Measurements from ENCODE around the gene DCTN2.

DCTN2 gene

DNA sequence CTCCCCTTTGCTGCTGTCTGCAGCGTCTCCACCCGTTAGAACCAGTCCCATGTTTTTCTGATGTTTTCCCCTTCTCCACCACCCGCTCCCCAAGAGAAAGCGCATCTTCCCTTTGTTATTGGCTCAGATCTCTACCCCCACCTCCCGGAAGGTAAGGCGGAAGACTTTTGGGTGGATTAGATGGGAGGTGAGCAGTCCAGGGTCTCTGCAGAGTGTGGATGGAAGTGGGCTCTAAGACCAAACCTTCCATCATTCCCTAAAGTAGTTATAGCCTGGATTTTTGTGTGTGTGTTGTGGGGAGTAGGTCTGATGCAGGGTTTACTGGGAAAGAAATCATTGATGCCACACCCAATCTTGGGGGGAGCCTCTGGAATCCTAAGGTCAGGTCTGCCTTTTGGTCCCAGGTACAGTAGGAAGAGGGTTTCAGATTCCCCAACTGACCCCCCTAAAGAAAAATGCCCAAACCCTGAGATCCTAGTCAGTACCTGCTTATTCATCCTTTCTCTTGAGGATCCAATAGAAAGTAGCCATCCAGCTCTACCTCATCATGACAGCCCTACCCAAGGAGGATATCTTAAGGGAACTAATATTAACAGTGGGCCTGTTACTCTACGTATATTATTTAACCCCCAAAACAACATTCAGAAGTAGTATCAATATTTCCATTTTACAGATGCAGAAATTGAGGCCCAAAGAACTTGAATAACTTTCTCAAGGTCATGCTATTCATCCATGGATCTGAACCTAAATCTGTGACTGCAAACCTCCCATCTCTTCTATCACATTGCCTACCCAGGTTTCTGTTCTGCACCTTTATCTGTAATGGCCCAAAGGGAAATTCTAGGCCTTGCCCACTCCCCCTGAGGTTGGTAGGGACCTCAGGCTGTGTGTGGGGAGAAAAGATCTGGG is 3.9 kb upstream of the DCTN2 start:
- in situ Hi-C loops (cut with MboI; ENCODE audit: low sequenced_read_pairs): no loop called here

GRCh38 chr12:57549909-57550640 is 3.1 kb upstream of the DCTN2 start, which contains the start of gene KIF5A:
KIF5A (plus strand) TSS chr12:57550044; CDS start chr12:57550272, 228 bp downstream.
- in situ Hi-C loops (cut with MboI; ENCODE audit: low sequenced_read_pairs): no loop called here

DNA sequence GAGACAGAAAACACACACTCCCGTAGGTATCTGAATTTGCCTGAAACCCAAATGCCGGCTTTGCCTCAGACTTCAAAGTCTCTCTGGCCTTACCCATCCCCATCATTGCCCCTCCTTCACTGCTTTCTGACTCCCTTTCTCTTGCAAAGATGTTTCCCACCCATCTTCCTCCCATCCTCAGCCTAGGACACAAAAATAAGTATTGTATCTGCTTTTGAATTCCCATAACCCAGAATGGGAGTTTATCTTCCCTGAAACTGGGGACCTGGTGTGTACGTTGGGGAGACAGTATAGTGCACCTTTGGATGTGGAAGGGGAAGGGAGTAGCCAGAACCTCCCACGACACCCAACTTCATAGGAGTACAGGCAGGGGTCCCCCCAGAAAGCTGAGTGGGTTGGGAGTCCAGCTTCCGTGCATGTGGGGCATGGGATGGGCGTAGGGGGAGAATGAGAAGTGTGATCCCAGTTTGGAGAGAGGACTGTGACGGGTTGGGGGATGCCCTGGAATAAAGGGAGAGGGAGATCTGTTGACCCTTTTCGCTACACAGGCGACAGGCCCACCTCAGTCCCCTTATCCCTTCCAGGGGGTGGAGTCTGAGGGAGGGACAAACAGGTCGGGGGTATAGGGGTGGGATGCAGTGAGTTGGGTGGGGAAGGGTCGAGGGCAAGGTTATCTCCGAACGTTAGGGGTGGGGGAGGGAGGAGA is 2.4 kb upstream of the DCTN2 start:
- in situ Hi-C loops (cut with MboI; ENCODE audit: low sequenced_read_pairs): no loop called here

- in situ Hi-C loops (cut with MboI; ENCODE audit: low sequenced_read_pairs): no loop called here
These were observed 1.5 kb upstream of the DCTN2 start for GRCh38 chr12:57548488-57548887.

DNA sequence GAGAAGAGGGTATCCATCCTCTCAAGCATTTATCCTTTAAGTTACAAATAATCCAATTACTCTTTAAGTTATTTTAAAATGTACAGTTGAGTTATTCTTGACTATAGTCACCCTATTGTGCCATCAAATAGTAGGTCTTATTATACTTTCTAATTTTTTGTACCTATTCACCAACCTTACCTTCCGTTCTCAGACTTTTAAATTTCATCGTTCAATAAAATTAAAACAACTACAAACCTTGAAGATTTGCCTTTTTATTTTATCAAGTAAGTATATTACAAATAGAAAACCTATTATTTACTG is 972 bp upstream of the DCTN2 start:
- in situ Hi-C loops (cut with MboI; ENCODE audit: low sequenced_read_pairs): no loop called here

- in situ Hi-C loops (cut with MboI; ENCODE audit: low sequenced_read_pairs): no loop called here
These were observed 458 bp upstream of the DCTN2 start for GRCh38 chr12:57547288-57548012.

- in situ Hi-C loops (cut with MboI; ENCODE audit: low sequenced_read_pairs): no loop called here
These were observed 1.1 kb downstream of the DCTN2 start for GRCh38 chr12:57545809-57546437.

DNA sequence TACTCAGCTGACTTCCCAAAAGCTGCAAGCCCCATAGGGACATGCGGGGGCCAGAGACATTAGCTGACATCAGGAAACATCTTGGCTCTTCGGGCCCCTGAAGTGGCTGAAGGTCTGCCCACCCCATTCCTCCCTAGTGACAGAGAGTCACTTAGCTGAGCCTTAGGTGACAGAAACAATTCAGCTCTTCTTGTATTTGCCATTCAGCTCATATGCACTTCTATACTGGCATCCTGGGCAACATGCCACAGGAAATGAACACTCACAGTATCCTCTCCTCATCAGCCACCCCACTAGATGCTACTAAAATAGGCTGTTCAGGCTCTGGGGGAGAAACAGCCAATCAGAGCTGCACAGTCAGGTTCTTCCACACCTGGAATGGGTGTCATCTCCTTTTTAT is 3.4 kb downstream of the DCTN2 start:
- in situ Hi-C loops (cut with MboI; ENCODE audit: low sequenced_read_pairs): no loop called here

DNA sequence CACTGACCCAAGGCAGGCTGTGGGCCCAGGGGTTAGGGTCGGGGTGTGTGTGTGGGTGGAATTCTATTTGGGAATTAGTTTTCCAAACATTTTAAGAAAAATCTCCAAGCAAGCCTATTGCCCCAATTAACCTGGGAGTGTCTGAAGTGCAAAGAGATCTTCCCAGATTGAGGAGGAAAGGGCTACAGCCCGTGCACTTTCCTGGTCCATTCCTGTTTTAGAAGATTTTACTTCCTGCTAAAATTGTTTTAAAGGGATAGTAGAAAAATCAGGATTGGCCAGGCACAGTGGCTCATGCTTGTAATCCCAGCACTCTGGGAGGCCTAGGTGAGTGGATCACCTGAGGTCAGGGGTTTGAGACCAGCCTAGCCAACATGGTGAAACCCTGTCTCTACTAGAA is 5.3 kb downstream of the DCTN2 start:
- in situ Hi-C loops (cut with MboI; ENCODE audit: low sequenced_read_pairs): no loop called here

DNA sequence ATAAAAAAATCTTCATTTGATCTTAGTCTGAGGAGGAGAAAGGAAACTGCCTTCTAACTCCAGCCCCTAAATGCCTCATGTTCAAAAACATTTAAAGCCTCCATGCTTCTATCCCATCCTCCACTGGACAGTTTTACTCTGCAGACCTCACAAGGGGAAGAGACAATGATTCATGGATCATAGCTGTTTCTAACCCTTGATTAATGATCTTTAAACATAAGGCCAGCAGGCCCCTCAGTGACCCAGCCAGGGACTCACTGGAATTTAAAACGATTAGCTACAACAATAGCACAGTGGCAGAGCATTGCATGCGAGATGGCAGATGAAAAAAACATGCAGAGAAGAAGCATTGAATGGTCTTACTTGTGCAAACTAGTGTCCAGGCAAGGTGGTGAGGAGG is 6.0 kb downstream of the DCTN2 start:
- in situ Hi-C loops (cut with MboI; ENCODE audit: low sequenced_read_pairs): no loop called here

- in situ Hi-C loops (cut with MboI; ENCODE audit: low sequenced_read_pairs): no loop called here
These were observed 7.7 kb downstream of the DCTN2 start for GRCh38 chr12:57539134-57539768.

DNA sequence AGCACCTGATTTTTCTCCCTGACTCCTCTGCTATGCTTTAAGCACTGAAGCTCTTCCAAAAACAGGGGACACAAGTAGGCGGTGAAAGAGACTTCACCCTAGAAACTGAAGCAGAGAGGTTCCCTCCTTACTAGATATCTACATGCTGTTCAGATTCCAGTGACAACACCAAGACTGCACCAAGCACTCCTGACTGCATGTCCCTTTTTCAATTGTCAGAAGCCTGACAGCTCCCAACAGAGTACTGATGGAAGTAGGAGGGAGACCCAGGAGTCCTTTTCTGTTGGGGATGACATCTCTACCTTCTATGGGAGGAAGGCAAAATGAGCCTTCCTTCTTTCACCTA is 10.4 kb downstream of the DCTN2 start:
- in situ Hi-C loops (cut with MboI; ENCODE audit: low sequenced_read_pairs): no loop called here

- in situ Hi-C loops (cut with MboI; ENCODE audit: low sequenced_read_pairs): no loop called here
These were observed 11.0 kb downstream of the DCTN2 start for GRCh38 chr12:57535764-57536596.

DNA sequence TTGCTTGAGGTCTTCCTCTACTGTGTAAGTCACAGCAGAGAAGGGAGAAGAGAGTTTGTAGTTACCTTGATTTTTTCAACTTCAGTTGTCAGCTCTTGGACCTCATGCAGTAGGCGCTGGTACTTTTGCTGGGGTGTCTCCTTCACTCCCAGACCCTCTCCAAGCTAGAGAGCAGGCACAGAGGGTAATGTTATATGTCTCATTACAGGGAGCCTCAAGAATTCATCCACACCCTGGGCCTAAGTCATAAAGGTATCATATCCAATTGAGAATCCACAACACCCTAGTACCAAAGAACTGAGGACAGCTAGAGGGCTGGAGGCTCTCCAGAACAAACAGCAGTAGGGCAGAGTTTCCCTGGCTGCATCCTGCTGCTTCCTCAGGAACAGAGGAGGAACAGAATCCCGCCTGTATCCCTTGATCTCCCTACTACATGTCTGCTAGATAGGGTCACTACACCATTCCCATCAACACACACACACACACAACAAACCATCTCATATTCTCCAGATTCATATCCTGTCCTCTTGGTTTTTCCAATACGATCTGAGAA is 11.9 kb downstream of the DCTN2 start:
- in situ Hi-C loops (cut with MboI; ENCODE audit: low sequenced_read_pairs): no loop called here

DNA sequence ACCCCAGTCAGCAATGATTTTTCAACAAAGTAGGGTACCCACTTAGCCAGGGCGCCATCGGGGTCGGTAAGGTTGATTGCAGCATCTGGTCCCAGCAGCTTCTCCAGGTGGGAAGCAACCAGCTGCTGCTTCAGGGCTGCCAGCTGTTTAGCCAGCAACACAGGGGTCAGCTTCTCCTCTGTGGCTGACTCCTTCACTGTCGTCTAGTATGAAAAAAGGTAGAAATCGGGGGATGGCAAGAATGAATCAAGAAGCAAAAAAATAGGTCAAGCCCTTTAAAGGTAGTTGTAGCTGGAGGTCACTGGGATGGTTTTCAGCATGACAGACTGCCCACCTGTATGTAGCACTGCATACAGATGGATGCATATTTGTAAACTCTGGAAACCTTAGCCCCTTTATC is 12.7 kb downstream of the DCTN2 start:
- in situ Hi-C loops (cut with MboI; ENCODE audit: low sequenced_read_pairs): no loop called here

- in situ Hi-C loops (cut with MboI; ENCODE audit: low sequenced_read_pairs): no loop called here
These were observed 13.9 kb downstream of the DCTN2 start for GRCh38 chr12:57533108-57533507.

GRCh38 chr12:57531836-57532235 is 15.2 kb downstream of the DCTN2 start:
- in situ Hi-C loops (cut with MboI; ENCODE audit: low sequenced_read_pairs): no loop called here

- in situ Hi-C loops (cut with MboI; ENCODE audit: low sequenced_read_pairs): no loop called here
These were observed 16.4 kb downstream of the DCTN2 start for GRCh38 chr12:57530396-57531142.
